Liver (tissue), 9 donors: ENCODE data around the gene SLC38A6. TPM values are rescaled to one million over a fixed set of nuclear protein-coding genes. Genes with fewer than 3 reads are reported as not detected.
"Not testable (repeated sequence)": the region's sequence is repeated elsewhere in the genome, so short reads cannot be mapped to it uniquely, and the experiment has no call there.

Experiments used
- DNase-seq: peaks from one replicate; pipeline ENCODE4 v3.0.0-alpha.2; 2017; ENCODE audit warnings: low spot score
- H3K27ac ChIP-seq, 2 donors: one replicate each; pipeline ENCODE4 v1.7.0; 2013; ENCODE audit warnings: inconsistent platforms in 2 of 2, low read length in 2 of 2, control low read depth in 1 of 2, low read depth in 1 of 2, mild to moderate bottlenecking in 1 of 2
- H3K27me3 ChIP-seq, 4 donors: one replicate each; pipeline versions ENCODE4 v1.6.1 to v1.7.0; 2013; ENCODE audit warnings: low read length in 3 of 4, inconsistent platforms in 1 of 4, mild to moderate bottlenecking in 1 of 4, moderate library complexity in 1 of 4; ENCODE audit not compliant: control insufficient read depth in 4 of 4, insufficient read depth in 4 of 4
- H3K36me3 ChIP-seq, 4 donors: one replicate each; pipeline versions ENCODE4 v1.6.1 to v1.7.0; 2013; ENCODE audit warnings: low read length in 3 of 4, mild to moderate bottlenecking in 3 of 4, low read depth in 1 of 4, moderate library complexity in 1 of 4; ENCODE audit not compliant: control insufficient read depth in 4 of 4, insufficient read depth in 3 of 4
- H3K4me1 ChIP-seq, 4 donors: one replicate each; pipeline versions ENCODE4 v1.6.1 to v1.7.0; 2013; ENCODE audit warnings: low read length in 3 of 4, mild to moderate bottlenecking in 3 of 4, moderate library complexity in 1 of 4; ENCODE audit not compliant: control insufficient read depth in 4 of 4, insufficient read depth in 4 of 4
- H3K4me3 ChIP-seq, 3 donors: one replicate each; pipeline versions ENCODE4 v1.6.1 to v1.7.0; 2013; ENCODE audit warnings: low read length in 3 of 3, control low read depth in 1 of 3, low read depth in 1 of 3, mild to moderate bottlenecking in 1 of 3
- H3K9ac ChIP-seq, 2 donors: one replicate each; pipeline ENCODE4 v1.7.0; 2013; ENCODE audit warnings: low read length in 2 of 2, mild to moderate bottlenecking in 2 of 2, moderate library complexity in 2 of 2, control low read depth in 1 of 2, low read depth in 1 of 2
- H3K9me3 ChIP-seq, 4 donors: one replicate each; pipeline versions ENCODE4 v1.6.1 to v1.7.0; 2013; ENCODE audit warnings: low read length in 3 of 4; ENCODE audit not compliant: control insufficient read depth in 4 of 4
- CTCF ChIP-seq: fragments of 150-350 bp; IDR thresholded peaks from 2 replicates; pipeline ENCODE4 v1.5.1; 2017; ENCODE audit warnings: improper control_type of control experiment, low read depth, low read length; ENCODE audit not compliant: missing input control
- EGR1 ChIP-seq, 2 donors: IDR thresholded peaks; 2 replicates each; pipeline ENCODE4 v1.6.1; 2016 to 2018; ENCODE audit warnings: antibody characterized with exemption in 2 of 2, low read depth in 2 of 2
- FOXA1 ChIP-seq: IDR thresholded peaks from 2 replicates; pipeline ENCODE4 v1.6.1; 2016; ENCODE audit warnings: antibody characterized with exemption
- FOXA2 ChIP-seq: IDR thresholded peaks from 2 replicates; pipeline ENCODE4 v1.6.1; 2016; ENCODE audit warnings: antibody characterized with exemption
- GABPA ChIP-seq, 2 donors: IDR thresholded peaks in 1 of 2; conservative IDR thresholded peaks in 1 of 2; 2 replicates each; pipeline ENCODE4 v1.6.1; 2016; ENCODE audit warnings: antibody characterized with exemption in 2 of 2, mild to moderate bottlenecking in 1 of 2, moderate library complexity in 1 of 2
- JUND ChIP-seq, 2 donors: IDR thresholded peaks; 2 replicates each; pipeline ENCODE4 v1.6.1; 2016; ENCODE audit warnings: antibody characterized with exemption in 2 of 2
- MAX ChIP-seq: IDR thresholded peaks from 2 replicates; pipeline ENCODE4 v1.6.1; 2016; ENCODE audit warnings: antibody characterized with exemption
- RAD21 ChIP-seq, 2 donors: IDR thresholded peaks; 2 replicates each; pipeline ENCODE4 v1.6.1; 2016; ENCODE audit warnings: antibody characterized with exemption in 2 of 2, mild to moderate bottlenecking in 2 of 2
- REST ChIP-seq: IDR thresholded peaks from 2 replicates; pipeline ENCODE4 v1.6.1; 2016; ENCODE audit warnings: antibody characterized with exemption, mild to moderate bottlenecking
- YY1 ChIP-seq: IDR thresholded peaks from 2 replicates; pipeline ENCODE4 v1.6.1; 2016; ENCODE audit warnings: antibody characterized with exemption, mild to moderate bottlenecking
- ZBTB33 ChIP-seq: IDR thresholded peaks from 2 replicates; pipeline ENCODE4 v1.6.1; 2016; ENCODE audit warnings: antibody characterized with exemption
- polyA plus RNA-seq, 2 donors: library from polyadenylated mRNA; stranded (reverse) in 1 of 2; unstranded in 1 of 2; fragments of 200-250 nt in 1 of 2; fragments of >200 nt in 1 of 2; fragmentation: Nextera tagmentation in 1 of 2; extraction: Ambion mirVana in 1 of 2; gene quantifications; one replicate each; pipeline versions ENCODE4 v1.2.1 to v1.2.3, GENCODE V29; 2013 to 2015
- total RNA-seq, 2 donors: library from RNA; depleted of rRNA; stranded (reverse); fragments of >200 nt; gene quantifications; one replicate each; pipeline ENCODE4 v1.2.3, GENCODE V29; 2014
- donor health status: healthy.
- donor health status: healthy.
- donor health status: healthy.
- donor health status: healthy.
- donor health status: healthy.

SLC38A6 gene
- total and polyA plus RNA-seq, 4 donors = 2.6 to 10.6 (median 6.4) TPM

DNA sequence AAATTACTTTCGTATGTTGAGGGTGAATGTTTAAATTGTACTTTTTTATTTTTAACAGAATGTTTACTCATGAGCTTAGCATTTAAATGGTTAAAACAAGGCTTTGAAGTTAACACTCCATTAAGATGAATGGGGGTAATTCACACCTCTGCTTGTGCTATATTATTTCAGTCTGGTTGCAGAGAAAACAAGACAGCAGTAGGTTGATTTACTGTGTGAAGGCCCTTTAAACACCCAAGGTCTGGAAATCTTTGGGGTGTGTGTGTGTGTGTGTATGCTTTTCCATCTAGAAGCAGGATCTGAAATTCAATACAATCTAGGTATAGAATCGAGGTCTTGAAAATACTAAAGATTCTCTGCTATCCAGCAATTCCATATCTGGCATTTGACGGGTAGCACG, 83.8 kb downstream of the SLC38A6 start (continued):
- TF ChIP-seq CTCF = no peak
- no peak for TF ChIP-seq MAX
- no peak for TF ChIP-seq FOXA1
- no peak for TF ChIP-seq JUND (IDR thresholded peaks at IDR 0.05)
- TF ChIP-seq ZBTB33 = no peak
- no peak for TF ChIP-seq YY1
- no peak for TF ChIP-seq FOXA2

GRCh38 chr14:61065656-61066055, 84.6 kb downstream of the SLC38A6 start:
- H3K36me3 ChIP-seq = no peaks in the 10 kb centered on the region
- no peak for DNase-seq
- no peak overlapping the region for H3K4me3 ChIP-seq
- H3K27me3 ChIP-seq = no peaks in the 10 kb centered on the region
- H3K4me1 ChIP-seq = no peaks in the 10 kb centered on the region
- no peak overlapping the region for H3K9ac ChIP-seq
- no peak for TF ChIP-seq GABPA (IDR thresholded peaks at IDR 0.05 in 1 of 2, conservative IDR thresholded peaks at IDR 0.05 in 1 of 2)
- no peak for TF ChIP-seq EGR1 (IDR thresholded peaks at IDR 0.05; ENCODE audit: low read depth in 2 of 2)
- TF ChIP-seq RAD21 (IDR thresholded peaks at IDR 0.05) = no peak
- TF ChIP-seq REST = no peak
- no peaks in the 10 kb centered on the region for H3K9me3 ChIP-seq
- no peak overlapping the region for H3K27ac ChIP-seq

- H3K4me3 ChIP-seq, H3K27me3 ChIP-seq, H3K27ac ChIP-seq, H3K36me3 ChIP-seq, H3K9ac ChIP-seq, DNase-seq, H3K9me3 ChIP-seq, H3K4me1 ChIP-seq: not testable (repeated sequence)
Measured at GRCh38 chr14:61072442-61072841, 91.4 kb downstream of the SLC38A6 start.
